H1 (cell line): Measurements from ENCODE around the gene PBX3. TPM values are rescaled to one million over a fixed set of nuclear protein-coding genes. Genes with fewer than 3 reads are reported as not detected.

Experiments
- CTCF ChIA-PET: fragments of 300-600 bp; sonication (Branson Sonifier 250); formaldehyde crosslinking; loops from one replicate; lab custom pipeline; 2021; ENCODE audit not compliant: partially characterized antibody; lab: Charles Lee
- POLR2A ChIA-PET: fragments of 300-600 bp; sonication (Branson Sonifier 250); formaldehyde crosslinking; loops from one replicate; lab custom pipeline; 2021; ENCODE audit warnings: inconsistent platforms; ENCODE audit not compliant: partially characterized antibody; lab: Charles Lee
- DNase-seq, 2 experiments: peaks; one replicate each; pipeline versions ENCODE4 v3.0.0 to v3.0.0-alpha.2; 2010 to 2022; ENCODE audit warnings: low spot score in 2 of 2, low read depth in 1 of 2, mixed read lengths in 1 of 2
- FAIRE-seq: peaks from 2 replicates; lab custom pipeline; 2011; peaks lifted over from hg19 to GRCh38; lab: Jason Lieb, UNC
- H2AFZ ChIP-seq: 2 replicates; pipeline ENCODE4 v1.8.1; 2012; ENCODE audit warnings: low read length, inconsistent platforms
- H2AK5ac ChIP-seq: 2 replicates; pipeline ENCODE4 v1.6.1; 2013; ENCODE audit warnings: low read depth, low read length
- H2BK120ac ChIP-seq: replicated peaks from 2 replicates; pipeline ENCODE3; 2013; ENCODE audit warnings: low read depth, low read length, inconsistent platforms
- H2BK12ac ChIP-seq: 2 replicates; pipeline ENCODE4 v1.6.1; 2013; ENCODE audit warnings: low read depth, low read length
- H2BK15ac ChIP-seq: 2 replicates; pipeline ENCODE4 v1.6.1; 2013; ENCODE audit warnings: low read length
- H2BK20ac ChIP-seq: 2 replicates; pipeline ENCODE4 v1.6.1; 2013; ENCODE audit warnings: low read length
- H2BK5ac ChIP-seq: 2 replicates; pipeline ENCODE4 v1.6.1; 2013; ENCODE audit warnings: low read depth, low read length
- H3K14ac ChIP-seq: 2 replicates; pipeline ENCODE4 v1.6.1; 2013; ENCODE audit warnings: inconsistent platforms; ENCODE audit not compliant: insufficient read length
- H3K18ac ChIP-seq: 2 replicates; pipeline ENCODE4 v1.6.1; 2013; ENCODE audit warnings: low read length; ENCODE audit errors: extremely low read depth
- H3K23ac ChIP-seq: 2 replicates; pipeline ENCODE4 v1.6.1; 2013; ENCODE audit warnings: inconsistent platforms; ENCODE audit not compliant: insufficient read length
- H3K23me2 ChIP-seq: 2 replicates; pipeline ENCODE4 v1.6.1; 2013; ENCODE audit warnings: low read depth, low read length
- H3K27ac ChIP-seq: 2 replicates; pipeline ENCODE4 v1.6.1; 2011; ENCODE audit warnings: low read depth, low read length, inconsistent platforms
- H3K27me3 ChIP-seq, 4 experiments: replicated peaks in 1 of 4; 1 replicate in 1 of 4; 2 replicates in 3 of 4; pipeline versions ENCODE4 v1.6.1 to v1.8.1; 2011 to 2013; ENCODE audit warnings: low read length in 3 of 4, mild to moderate bottlenecking in 3 of 4, inconsistent platforms in 2 of 4, mixed read lengths in 2 of 4, moderate library complexity in 1 of 4; ENCODE audit not compliant: control insufficient read depth in 3 of 4, insufficient read depth in 3 of 4; ENCODE audit errors: extremely low read depth in 1 of 4
- H3K36me3 ChIP-seq, 4 experiments: 2 replicates each; pipeline versions ENCODE4 v1.6.1 to v1.8.1; 2011 to 2013; ENCODE audit warnings: mild to moderate bottlenecking in 4 of 4, low read length in 3 of 4, moderate library complexity in 2 of 4, control low read depth in 1 of 4, inconsistent platforms in 1 of 4; ENCODE audit not compliant: insufficient read depth in 4 of 4, control insufficient read depth in 2 of 4
- H3K4ac ChIP-seq: replicated peaks from 2 replicates; pipeline ENCODE3; 2013; ENCODE audit warnings: low read length, low read depth, mixed read lengths, inconsistent platforms; ENCODE audit not compliant: insufficient read length
- H3K4me1 ChIP-seq, 4 experiments: replicated peaks in 1 of 4; 1 replicate in 1 of 4; 2 replicates in 3 of 4; pipeline versions ENCODE4 v1.6.1 to v1.8.1; 2011 to 2013; ENCODE audit warnings: low read length in 3 of 4, inconsistent platforms in 2 of 4, mixed read lengths in 1 of 4; ENCODE audit not compliant: insufficient read depth in 4 of 4, control insufficient read depth in 3 of 4
- H3K4me2 ChIP-seq, 2 experiments: 2 replicates each; pipeline versions ENCODE4 v1.6.1 to v1.8.1; 2011 to 2013; ENCODE audit warnings: low read depth in 2 of 2, low read length in 2 of 2, control low read depth in 1 of 2, inconsistent platforms in 1 of 2, mild to moderate bottlenecking in 1 of 2; ENCODE audit not compliant: insufficient read depth in 1 of 2
- H3K4me3 ChIP-seq, 4 experiments: fragments of 200-600, 300-600 bp in 1 of 4; sonication (generic), shearing (Covaris generic), sonication (Bioruptor Twin) in 1 of 4; 2 replicates each; pipeline versions ENCODE4 v1.5.1 to v1.8.1; 2011 to 2016; ENCODE audit warnings: low read length in 4 of 4, low read depth in 3 of 4, control low read depth in 2 of 4, inconsistent platforms in 2 of 4, mild to moderate bottlenecking in 2 of 4, mixed read lengths in 1 of 4, moderate library complexity in 1 of 4; ENCODE audit not compliant: insufficient read depth in 2 of 4; ENCODE audit errors: extremely low read depth in 1 of 4
- H3K56ac ChIP-seq: replicated peaks from 2 replicates; pipeline ENCODE3; 2013; ENCODE audit warnings: low read depth, mild to moderate bottlenecking, mixed read lengths, low read length, inconsistent platforms; ENCODE audit not compliant: insufficient read length
- H3K79me1 ChIP-seq: 2 replicates; pipeline ENCODE4 v1.6.1; 2013; ENCODE audit warnings: low read depth, low read length, control low read depth
- H3K79me2 ChIP-seq, 2 experiments: 2 replicates each; pipeline versions ENCODE4 v1.6.1 to v1.8.1; 2012 to 2013; ENCODE audit warnings: low read length in 2 of 2, mild to moderate bottlenecking in 2 of 2, inconsistent platforms in 1 of 2; ENCODE audit not compliant: insufficient read depth in 2 of 2, control insufficient read depth in 1 of 2
- H3K9ac ChIP-seq, 4 experiments: replicated peaks in 1 of 4; 1 replicate in 1 of 4; 2 replicates in 3 of 4; pipeline versions ENCODE4 v1.6.1 to v1.8.1; 2011 to 2013; ENCODE audit warnings: low read depth in 3 of 4, low read length in 3 of 4, control low read depth in 2 of 4, mild to moderate bottlenecking in 2 of 4, moderate library complexity in 2 of 4, inconsistent platforms in 1 of 4; ENCODE audit errors: extremely low read depth in 1 of 4
- H3K9me3 ChIP-seq, 2 experiments: 2 replicates each; pipeline versions ENCODE4 v1.6.1 to v1.8.1; 2012 to 2013; ENCODE audit warnings: mild to moderate bottlenecking in 2 of 2, moderate library complexity in 2 of 2, control low read depth in 1 of 2, inconsistent platforms in 1 of 2, low read depth in 1 of 2, low read length in 1 of 2, mixed read lengths in 1 of 2; ENCODE audit not compliant: insufficient read depth in 2 of 2
- H4K20me1 ChIP-seq, 2 experiments: replicated peaks in 1 of 2; 2 replicates each; pipeline versions ENCODE3 to v1.8.1; 2011 to 2013; ENCODE audit warnings: inconsistent platforms in 2 of 2, low read length in 2 of 2, mild to moderate bottlenecking in 1 of 2; ENCODE audit not compliant: insufficient read depth in 2 of 2, control insufficient read depth in 1 of 2
- H4K5ac ChIP-seq: 2 replicates; pipeline ENCODE4 v1.6.1; 2013; ENCODE audit warnings: low read length, low read depth, mixed read lengths, inconsistent platforms; ENCODE audit not compliant: insufficient read length
- H4K8ac ChIP-seq: 2 replicates; pipeline ENCODE4 v1.8.0; 2013; ENCODE audit warnings: mild to moderate bottlenecking, moderate library complexity, low read length, inconsistent platforms; ENCODE audit not compliant: insufficient read depth; ENCODE audit errors: extremely low read depth
- H4K91ac ChIP-seq: replicated peaks from 2 replicates; pipeline ENCODE3; 2013; ENCODE audit warnings: low read length, mixed read lengths, inconsistent platforms; ENCODE audit not compliant: insufficient read length
- BACH1 ChIP-seq: IDR thresholded peaks from 2 replicates; pipeline ENCODE4 v1.6.1; 2012; ENCODE audit warnings: low read length, improper control_type of control experiment
- CTBP2 ChIP-seq: IDR thresholded peaks from 2 replicates; pipeline ENCODE4 v1.7.0; 2011; ENCODE audit warnings: borderline replicate concordance, mild to moderate bottlenecking, moderate library complexity, mixed read lengths, low read length; ENCODE audit not compliant: insufficient read depth, insufficient read length
- EP300 ChIP-seq, 2 experiments: IDR thresholded peaks; 1 replicate in 1 of 2; 2 replicates in 1 of 2; pipeline ENCODE4 v1.6.1; 2011 to 2012; ENCODE audit warnings: low read depth in 2 of 2, low read length in 2 of 2, mild to moderate bottlenecking in 2 of 2, borderline replicate concordance in 1 of 2, inconsistent platforms in 1 of 2, moderate library complexity in 1 of 2
- POU5F1 ChIP-seq: IDR thresholded peaks from 2 replicates; pipeline ENCODE4 v1.6.1; 2011; ENCODE audit warnings: low read depth, mild to moderate bottlenecking, low read length, moderate library complexity
- RAD21 ChIP-seq, 2 experiments: IDR thresholded peaks in 1 of 2; conservative IDR thresholded peaks in 1 of 2; 2 replicates each; pipeline ENCODE4 v1.6.1; 2011; ENCODE audit warnings: low read depth in 2 of 2, low read length in 2 of 2, improper control_type of control experiment in 1 of 2, inconsistent platforms in 1 of 2, mild to moderate bottlenecking in 1 of 2, moderate library complexity in 1 of 2
- SP4 ChIP-seq: IDR thresholded peaks from 2 replicates; pipeline ENCODE4 v1.6.1; 2012; ENCODE audit warnings: low read length, inconsistent platforms
- SRF ChIP-seq: IDR thresholded peaks from 2 replicates; pipeline ENCODE4 v1.6.1; 2011; ENCODE audit warnings: mild to moderate bottlenecking, low read depth, low read length, moderate library complexity
- TAF7 ChIP-seq: optimal IDR thresholded peaks from 2 replicates; pipeline ENCODE3; 2011; ENCODE audit warnings: low read depth, mild to moderate bottlenecking, inconsistent platforms, low read length, moderate library complexity, borderline replicate concordance
- TBP ChIP-seq: IDR thresholded peaks from 2 replicates; pipeline ENCODE4 v1.6.1; 2011; ENCODE audit warnings: low read depth, low read length, improper control_type of control experiment
- WGBS, 2 experiments: shearing (Covaris generic) in 1 of 2; methylation state at CpG; one replicate each; pipeline versions ENCODE4 v1.1.6 to v1.1.7; 2013 to 2015; ENCODE audit warnings: low lambda C conversion rate in 2 of 2, mixed read lengths in 2 of 2, inconsistent platforms in 1 of 2, low coverage in 1 of 2, missing lambda C conversion rate in 1 of 2; ENCODE audit not compliant: insufficient replicate concordance in 2 of 2, insufficient coverage in 1 of 2, insufficient read length in 1 of 2; ENCODE audit errors: extremely low coverage in 1 of 2, missing lambda C conversion rate in 1 of 2; 5-methylcytosine and 5-hydroxymethylcytosine counted together
- polyA plus RNA-seq, 7 experiments: library from polyadenylated mRNA; depleted of rRNA in 3 of 7; stranded (reverse) in 5 of 7; unstranded in 2 of 7; fragments of >200 nt in 5 of 7; fragments of 200-250 nt in 2 of 7; gene quantifications; 1 replicate in 5 of 7; 2 replicates in 1 of 7; 4 replicates in 1 of 7; pipeline versions ENCODE4 v1.2.1 to v1.2.3, GENCODE V29; 2011 to 2013; ENCODE audit warnings: missing spikeins in 2 of 7, mixed read lengths in 2 of 7
- total RNA-seq: library from RNA; stranded (reverse); fragmentation: NEBNext Ultra II Directional; extraction: Animal tissue kit (Norgen Biotek cat#: 25700); gene quantifications from 2 replicates; pipeline ENCODE4 v1.2.1, GENCODE V29; 2021
- TF ChIP-seq, protein P1 (sequence below), 3 experiments: IDR thresholded peaks; 1 replicate in 2 of 3; 2 replicates in 1 of 3; pipeline versions ENCODE4 v1.5.1 to v1.6.1; 2011; ENCODE audit warnings: low read length in 3 of 3, mild to moderate bottlenecking in 3 of 3, inconsistent platforms in 2 of 3, low read depth in 1 of 3, moderate library complexity in 1 of 3; ENCODE audit not compliant: insufficient read depth in 1 of 3; ENCODE audit errors: control extremely low read depth in 1 of 3

Gene PBX3
- total and polyA plus RNA-seq, 2 of the 8 experiments (the other 6 are each of a cell fraction or from before 2014, with no cell fraction given), result 22.7 to 44.3 TPM

DNA sequence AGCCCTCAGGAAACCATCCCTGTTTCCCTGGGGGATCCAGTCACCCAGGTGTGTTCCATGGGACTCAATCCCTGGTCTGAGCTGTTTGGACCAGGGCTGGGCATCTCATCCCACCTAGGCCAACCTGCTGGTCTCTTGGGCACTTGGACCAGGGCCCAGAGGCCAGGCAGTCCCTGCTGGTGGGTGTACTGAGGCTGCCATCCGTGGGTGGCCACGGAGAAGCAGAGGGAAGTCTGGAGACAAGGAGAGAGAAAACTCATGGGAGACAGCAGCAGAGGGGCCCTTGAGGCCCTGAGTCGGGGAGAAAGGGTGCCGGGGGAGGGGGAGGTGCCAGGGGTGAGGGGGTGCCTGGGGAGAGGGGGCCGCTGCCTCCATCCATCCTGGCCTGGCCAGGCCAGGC is 247.8 kb downstream of the PBX3 start:
- H3K36me3 ChIP-seq, result no peaks in the 10 kb centered on the region
- no peaks in the 10 kb centered on the region for H3K9me3 ChIP-seq
- no peak overlapping the region for H2BK5ac ChIP-seq
- peaks cover 0 to 4% (median 0%) of the 10 kb centered on the region in 4 experiments; a peak in 2 of 7 replicates for H3K4me1 ChIP-seq
- H2BK12ac ChIP-seq, result no peak overlapping the region
- no peaks in the 10 kb centered on the region for H3K79me1 ChIP-seq
- H3K4ac ChIP-seq, result no peak overlapping the region
- CTCF ChIA-PET, result interaction anchor here (1.8 kb wide), 1 partner anchor 22 kb away, joined by 4 read pairs; no protein-coding TSS in a partner anchor
- no peak overlapping the region for H4K91ac ChIP-seq
- TF ChIP-seq, protein P1, sequence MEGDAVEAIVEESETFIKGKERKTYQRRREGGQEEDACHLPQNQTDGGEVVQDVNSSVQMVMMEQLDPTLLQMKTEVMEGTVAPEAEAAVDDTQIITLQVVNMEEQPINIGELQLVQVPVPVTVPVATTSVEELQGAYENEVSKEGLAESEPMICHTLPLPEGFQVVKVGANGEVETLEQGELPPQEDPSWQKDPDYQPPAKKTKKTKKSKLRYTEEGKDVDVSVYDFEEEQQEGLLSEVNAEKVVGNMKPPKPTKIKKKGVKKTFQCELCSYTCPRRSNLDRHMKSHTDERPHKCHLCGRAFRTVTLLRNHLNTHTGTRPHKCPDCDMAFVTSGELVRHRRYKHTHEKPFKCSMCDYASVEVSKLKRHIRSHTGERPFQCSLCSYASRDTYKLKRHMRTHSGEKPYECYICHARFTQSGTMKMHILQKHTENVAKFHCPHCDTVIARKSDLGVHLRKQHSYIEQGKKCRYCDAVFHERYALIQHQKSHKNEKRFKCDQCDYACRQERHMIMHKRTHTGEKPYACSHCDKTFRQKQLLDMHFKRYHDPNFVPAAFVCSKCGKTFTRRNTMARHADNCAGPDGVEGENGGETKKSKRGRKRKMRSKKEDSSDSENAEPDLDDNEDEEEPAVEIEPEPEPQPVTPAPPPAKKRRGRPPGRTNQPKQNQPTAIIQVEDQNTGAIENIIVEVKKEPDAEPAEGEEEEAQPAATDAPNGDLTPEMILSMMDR (IDR thresholded peaks at IDR 0.05; ENCODE audit: control extremely low read depth in 1 of 3, insufficient read depth in 1 of 3, low read depth in 1 of 3, low read length in 3 of 3), result no peak
- TF ChIP-seq SP4, result no peak
- no peak for TF ChIP-seq POU5F1
- TF ChIP-seq TBP, result no peak
- no peak for TF ChIP-seq CTBP2
- no peak for TF ChIP-seq RAD21 (IDR thresholded peaks at IDR 0.05 in 1 of 2, conservative IDR thresholded peaks at IDR 0.05 in 1 of 2; ENCODE audit: low read depth in 2 of 2, low read length in 2 of 2)
- no peak for TF ChIP-seq SRF
- TF ChIP-seq BACH1, result no peak
- TF ChIP-seq EP300 (IDR thresholded peaks at IDR 0.05; ENCODE audit: borderline replicate concordance in 1 of 2, low read depth in 2 of 2, low read length in 2 of 2), result no peak
- TF ChIP-seq TAF7, result no peak
- TF ChIP-seq, all 59 proteins: peak for 0
- no peaks in the 10 kb centered on the region for H3K27me3 ChIP-seq
- H3K23me2 ChIP-seq, result no peaks in the 10 kb centered on the region
- H4K20me1 ChIP-seq, result no peaks in the 10 kb centered on the region
- POLR2A ChIA-PET, result no interaction called here
- no peak overlapping the region for H3K56ac ChIP-seq
- no peak overlapping the region for H4K5ac ChIP-seq
- no peak overlapping the region for H2AK5ac ChIP-seq
- 90% methylated on average over 2 of the region's 5 CpGs; no CpG with 5 or more reads in 1 of the 2 experiments for WGBS, 2 experiments
- no peak overlapping the region for H2BK20ac ChIP-seq
- H2BK15ac ChIP-seq, result no peak overlapping the region
- H3K18ac ChIP-seq, result no peak overlapping the region
- no peaks in the 10 kb centered on the region for H3K79me2 ChIP-seq
- DNase-seq (no peak), FAIRE-seq (no peak)
- H2AFZ ChIP-seq, result no peak overlapping the region; the same call in 1 of the 2 replicates
- no peak overlapping the region for H2BK120ac ChIP-seq
- no peak overlapping the region for H3K27ac ChIP-seq
- H4K8ac ChIP-seq, result no peak overlapping the region
- H3K9ac ChIP-seq, result no peak overlapping the region
- no peak overlapping the region for H3K4me3 ChIP-seq
- no peak overlapping the region for H3K4me2 ChIP-seq
- H3K23ac ChIP-seq, result no peak overlapping the region
- no peak overlapping the region for H3K14ac ChIP-seq
